H9 (cell line): ENCODE data around the gene RAPGEF6. TPM values are rescaled to one million over a fixed set of nuclear protein-coding genes. Genes with fewer than 3 reads are reported as not detected.

ENCODE experiments used
- DNase-seq: peaks from one replicate; pipeline ENCODE4 v3.0.0-alpha.2; 2017
- H2AFZ ChIP-seq: one replicate; pipeline ENCODE4 v1.6.1; 2013; ENCODE audit warnings: mild to moderate bottlenecking, low read length, control low read depth, moderate library complexity
- H2AK5ac ChIP-seq: 2 replicates; pipeline ENCODE4 v1.6.1; 2013; ENCODE audit warnings: low read length, control low read depth, mixed read lengths; ENCODE audit not compliant: insufficient read length
- H2BK120ac ChIP-seq: one replicate; pipeline ENCODE4 v1.6.1; 2013; ENCODE audit warnings: low read depth, mild to moderate bottlenecking, low read length, control low read depth, inconsistent platforms; ENCODE audit not compliant: poor library complexity, severe bottlenecking
- H2BK12ac ChIP-seq: 2 replicates; pipeline ENCODE4 v1.6.1; 2013; ENCODE audit warnings: low read length, control low read depth, mixed read lengths, low read depth; ENCODE audit not compliant: insufficient read length
- H2BK15ac ChIP-seq: 2 replicates; pipeline ENCODE4 v1.6.1; 2013; ENCODE audit warnings: low read depth, low read length, control low read depth
- H2BK20ac ChIP-seq: one replicate; pipeline ENCODE4 v1.6.1; 2013; ENCODE audit warnings: low read depth, mild to moderate bottlenecking, low read length, control low read depth, inconsistent platforms; ENCODE audit not compliant: poor library complexity, severe bottlenecking
- H2BK5ac ChIP-seq: 2 replicates; pipeline ENCODE4 v1.6.1; 2013; ENCODE audit warnings: low read length, control low read depth, mixed read lengths; ENCODE audit not compliant: insufficient read length
- H3K14ac ChIP-seq: 2 replicates; pipeline ENCODE4 v1.6.1; 2013; ENCODE audit warnings: low read length, control low read depth; ENCODE audit not compliant: insufficient read depth
- H3K18ac ChIP-seq: 2 replicates; pipeline ENCODE4 v1.6.1; 2013; ENCODE audit warnings: low read depth, mild to moderate bottlenecking, mixed read lengths, low read length, control low read depth; ENCODE audit not compliant: insufficient read length
- H3K23ac ChIP-seq: 2 replicates; pipeline ENCODE4 v1.6.1; 2013; ENCODE audit warnings: low read length, control low read depth, mixed read lengths, low read depth; ENCODE audit not compliant: insufficient read length
- H3K23me2 ChIP-seq: 2 replicates; pipeline ENCODE4 v1.6.1; 2013; ENCODE audit warnings: low read depth, mild to moderate bottlenecking, mixed read lengths, low read length, control low read depth; ENCODE audit not compliant: insufficient read length, poor library complexity, severe bottlenecking
- H3K27ac ChIP-seq: 2 replicates; pipeline ENCODE4 v1.5.1; 2013; ENCODE audit warnings: low read length, control low read depth, mixed read lengths, low read depth; ENCODE audit not compliant: insufficient read length
- H3K27me3 ChIP-seq: 2 replicates; pipeline ENCODE4 v1.6.1; 2013; ENCODE audit warnings: low read length, control low read depth, inconsistent platforms; ENCODE audit not compliant: insufficient read depth
- H3K4ac ChIP-seq: 2 replicates; pipeline ENCODE4 v1.6.1; 2013; ENCODE audit warnings: low read depth, mild to moderate bottlenecking, control low read depth, inconsistent platforms, low read length, moderate library complexity
- H3K4me1 ChIP-seq: 2 replicates; pipeline ENCODE4 v1.6.1; 2013; ENCODE audit warnings: low read length, control low read depth, inconsistent platforms; ENCODE audit not compliant: insufficient read depth
- H3K4me2 ChIP-seq: 2 replicates; pipeline ENCODE4 v1.6.1; 2013; ENCODE audit warnings: low read length, control low read depth, mixed read lengths; ENCODE audit not compliant: insufficient read length, insufficient read depth
- H3K56ac ChIP-seq: 2 replicates; pipeline ENCODE4 v1.6.1; 2013; ENCODE audit warnings: low read depth, mild to moderate bottlenecking, mixed read lengths, low read length, control low read depth; ENCODE audit not compliant: insufficient read length
- H3K79me1 ChIP-seq: 2 replicates; pipeline ENCODE4 v1.6.1; 2013; ENCODE audit warnings: low read depth, mild to moderate bottlenecking, moderate library complexity, low read length, control low read depth, inconsistent platforms; ENCODE audit not compliant: insufficient read depth, poor library complexity, severe bottlenecking
- H3K79me2 ChIP-seq: 2 replicates; pipeline ENCODE4 v1.6.1; 2013; ENCODE audit warnings: low read length, control low read depth, inconsistent platforms; ENCODE audit not compliant: insufficient read depth
- H3K9ac ChIP-seq: 2 replicates; pipeline ENCODE4 v1.6.1; 2013; ENCODE audit warnings: low read length, control low read depth, mixed read lengths; ENCODE audit not compliant: insufficient read length; ENCODE audit errors: extremely low read depth
- H3K9me3 ChIP-seq: one replicate; pipeline ENCODE4 v1.6.1; 2013; ENCODE audit warnings: low read depth, low read length, inconsistent platforms; ENCODE audit not compliant: control insufficient read depth
- H3T11ph ChIP-seq: one replicate; pipeline ENCODE4 v1.6.1; 2013; ENCODE audit warnings: mild to moderate bottlenecking, low read length, control low read depth, inconsistent platforms
- H4K20me1 ChIP-seq: one replicate; pipeline ENCODE4 v1.6.1; 2013; ENCODE audit not compliant: control insufficient read depth, insufficient read length, insufficient read depth
- H4K5ac ChIP-seq: 2 replicates; pipeline ENCODE4 v1.6.1; 2013; ENCODE audit warnings: low read depth, mild to moderate bottlenecking, mixed read lengths, low read length, control low read depth; ENCODE audit not compliant: insufficient read length
- H4K8ac ChIP-seq: replicated peaks from 2 replicates; pipeline ENCODE4 v1.6.1; 2013; ENCODE audit warnings: low read length, control low read depth, mixed read lengths, low read depth; ENCODE audit not compliant: insufficient read length
- H4K91ac ChIP-seq: 2 replicates; pipeline ENCODE4 v1.6.1; 2013; ENCODE audit warnings: low read depth, mild to moderate bottlenecking, moderate library complexity, mixed read lengths, low read length, control low read depth; ENCODE audit not compliant: insufficient read length
- H3K27ac Mint-ChIP-seq, 3 experiments: 2 replicates in 2 of 3; 3 replicates in 1 of 3; pipeline ENCODE4 v1.8.0; 2020 to 2021; ENCODE audit warnings: mixed read lengths in 3 of 3, mild to moderate bottlenecking in 1 of 3, moderate library complexity in 1 of 3
- H3K27me3 Mint-ChIP-seq: 2 replicates; pipeline ENCODE4 v1.8.0; 2021; ENCODE audit warnings: low read depth, mild to moderate bottlenecking, moderate library complexity, mixed read lengths
- H3K36me3 Mint-ChIP-seq, 3 experiments: 2 replicates in 2 of 3; 3 replicates in 1 of 3; pipeline ENCODE4 v1.8.0; 2020 to 2021; ENCODE audit warnings: low read depth in 3 of 3, mixed read lengths in 3 of 3; ENCODE audit not compliant: insufficient read depth in 1 of 3
- H3K4me1 Mint-ChIP-seq, 2 experiments: 2 replicates each; pipeline ENCODE4 v1.8.0; 2020; ENCODE audit warnings: mixed read lengths in 2 of 2
- H3K4me3 Mint-ChIP-seq, 2 experiments: 2 replicates in 1 of 2; 3 replicates in 1 of 2; pipeline ENCODE4 v1.8.0; 2020 to 2021; ENCODE audit warnings: mild to moderate bottlenecking in 2 of 2, mixed read lengths in 2 of 2, moderate library complexity in 1 of 2
- H3K9me3 Mint-ChIP-seq, 2 experiments: 2 replicates in 1 of 2; 3 replicates in 1 of 2; pipeline ENCODE4 v1.8.0; 2020; ENCODE audit warnings: mild to moderate bottlenecking in 2 of 2, mixed read lengths in 2 of 2, moderate library complexity in 1 of 2
- WGBS: extraction: QIAGEN DNeasy Blood & Tissue Kit; methylation state at CpG from one replicate; pipeline ENCODE4 v1.1.7; 2013; ENCODE audit warnings: missing lambda C conversion rate, low lambda C conversion rate, mixed read lengths; ENCODE audit not compliant: insufficient read length; ENCODE audit errors: extremely low coverage; 5-methylcytosine and 5-hydroxymethylcytosine counted together
- total RNA-seq: library from RNA; stranded (reverse); gene quantifications from 2 replicates; pipeline ENCODE4 v1.2.1, GENCODE V29; 2021
- TF ChIP-seq, protein P1 (sequence below): fragments of 200-600 bp; sonication (generic); conservative IDR thresholded peaks from 3 replicates; pipeline ENCODE4 v1.8.0; 2021; ENCODE audit warnings: antibody characterized with exemption, mild to moderate bottlenecking

RAPGEF6 gene
- total RNA-seq, 1 experiment from 2014 or later, result 19.7 TPM

DNA sequence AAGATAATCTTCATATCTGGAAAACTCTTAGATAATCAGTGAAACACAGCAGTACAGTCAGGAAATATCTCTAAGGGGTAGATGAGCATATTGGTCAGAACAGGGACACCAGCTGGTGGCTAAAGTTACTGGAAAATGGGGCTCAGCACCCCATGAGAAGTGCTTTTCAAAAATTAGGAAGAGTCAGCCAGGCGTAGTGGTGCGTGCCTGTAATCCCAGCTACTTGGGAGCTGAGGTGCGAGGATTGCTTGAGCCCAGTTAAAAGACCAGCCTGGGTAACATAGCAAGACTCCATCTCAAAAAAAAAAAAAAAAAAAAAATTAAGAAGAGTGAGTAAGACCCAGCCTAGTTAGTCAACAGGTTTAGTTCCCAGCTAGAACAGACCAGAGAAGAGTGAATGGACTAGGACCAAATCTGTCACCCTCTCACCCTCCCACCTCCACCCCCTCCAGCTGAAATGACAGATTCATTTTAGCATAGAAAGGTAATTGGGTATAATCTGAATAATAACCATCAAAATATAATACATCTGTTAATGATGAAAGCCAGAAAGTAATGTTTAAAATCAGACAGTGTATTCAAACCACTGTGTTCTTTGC, 250.3 kb downstream of the RAPGEF6 start:
- Mint-ChIP-seq H3K36me3 (no peaks in the 10 kb centered on the region), H3K9me3 (no peaks in the 10 kb centered on the region), H3K4me3 (no peak overlapping the region), H3K4me1 (peaks cover 9 to 12% of the 10 kb centered on the region in 2 experiments; a peak in 3 of 4 replicates), H3K27ac (no peak overlapping the region), H3K27me3 (no peaks in the 10 kb centered on the region)
- Histone ChIP-seq H2BK20ac (no peak overlapping the region), H3K27ac (no peak overlapping the region), H3K9ac (no peak overlapping the region), H3K4me1 (no peaks in the 10 kb centered on the region), H3K23me2 (no peaks in the 10 kb centered on the region), H3K4me2 (no peak overlapping the region), H2AK5ac (no peak overlapping the region), H2BK12ac (no peak overlapping the region), H3K79me2 (no peaks in the 10 kb centered on the region), H4K91ac (no peak overlapping the region), H2BK120ac (no peak overlapping the region), H4K8ac (no peak overlapping the region), H2AFZ (no peak overlapping the region), H3K27me3 (no peaks in the 10 kb centered on the region), H3T11ph (no peak overlapping the region), H3K9me3 (no peaks in the 10 kb centered on the region), H4K5ac (no peak overlapping the region), H2BK15ac (no peak overlapping the region), H3K4ac (no peak overlapping the region), H3K18ac (no peak overlapping the region), H3K14ac (no peak overlapping the region), H2BK5ac (no peak overlapping the region), H3K79me1 (no peaks in the 10 kb centered on the region), H4K20me1 (no peaks in the 10 kb centered on the region), H3K23ac (no peak overlapping the region), H3K56ac (no peak overlapping the region)
- no peak for DNase-seq
- TF ChIP-seq, protein P1, sequence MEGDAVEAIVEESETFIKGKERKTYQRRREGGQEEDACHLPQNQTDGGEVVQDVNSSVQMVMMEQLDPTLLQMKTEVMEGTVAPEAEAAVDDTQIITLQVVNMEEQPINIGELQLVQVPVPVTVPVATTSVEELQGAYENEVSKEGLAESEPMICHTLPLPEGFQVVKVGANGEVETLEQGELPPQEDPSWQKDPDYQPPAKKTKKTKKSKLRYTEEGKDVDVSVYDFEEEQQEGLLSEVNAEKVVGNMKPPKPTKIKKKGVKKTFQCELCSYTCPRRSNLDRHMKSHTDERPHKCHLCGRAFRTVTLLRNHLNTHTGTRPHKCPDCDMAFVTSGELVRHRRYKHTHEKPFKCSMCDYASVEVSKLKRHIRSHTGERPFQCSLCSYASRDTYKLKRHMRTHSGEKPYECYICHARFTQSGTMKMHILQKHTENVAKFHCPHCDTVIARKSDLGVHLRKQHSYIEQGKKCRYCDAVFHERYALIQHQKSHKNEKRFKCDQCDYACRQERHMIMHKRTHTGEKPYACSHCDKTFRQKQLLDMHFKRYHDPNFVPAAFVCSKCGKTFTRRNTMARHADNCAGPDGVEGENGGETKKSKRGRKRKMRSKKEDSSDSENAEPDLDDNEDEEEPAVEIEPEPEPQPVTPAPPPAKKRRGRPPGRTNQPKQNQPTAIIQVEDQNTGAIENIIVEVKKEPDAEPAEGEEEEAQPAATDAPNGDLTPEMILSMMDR, result no peak
- WGBS, result no CpG with 5 or more reads among the region's 3 CpGs
